ENCODE measurements around the gene PRR16.

Gene PRR16

DNA sequence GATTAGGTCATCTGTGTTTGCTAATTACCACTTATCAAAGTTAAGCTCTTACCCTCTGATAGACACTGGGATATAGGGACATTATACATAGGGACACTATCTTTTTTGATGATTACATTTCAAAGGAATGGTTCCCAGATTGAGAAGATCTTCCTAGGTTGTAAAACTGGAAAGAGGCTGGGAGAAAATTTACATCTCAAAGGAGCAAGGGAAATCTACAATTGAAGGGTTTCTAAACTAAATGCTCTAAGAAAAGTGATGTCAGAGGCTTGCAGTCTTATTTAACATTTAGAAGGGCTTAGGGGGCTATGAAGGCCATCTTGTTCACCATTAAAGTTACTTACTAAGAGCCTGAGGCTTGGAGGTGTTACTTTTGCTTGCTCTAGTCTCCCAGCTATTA, 242.8 kb downstream of the PRR16 start:
- Histone ChIP-seq H3K4me3 (ENCODE audit: low read depth, low read length) (no peak overlapping the region), H2AFZ (ENCODE audit: low read length, unreplicated experiment) (no peak overlapping the region), H3K79me2 (ENCODE audit: control insufficient read depth, insufficient read depth, low read length, unreplicated experiment) (no peaks in the 10 kb centered on the region), H3K36me3 (ENCODE audit: insufficient read depth, low read length) (no peaks in the 10 kb centered on the region), H3K27me3 (ENCODE audit: insufficient read depth, low read length) (no peaks in the 10 kb centered on the region), H3K4me1 (ENCODE audit: control insufficient read depth, insufficient read depth, low read length, unreplicated experiment) (no peaks in the 10 kb centered on the region), H3K27ac (ENCODE audit: low read depth, low read length) (no peak overlapping the region)

DNA sequence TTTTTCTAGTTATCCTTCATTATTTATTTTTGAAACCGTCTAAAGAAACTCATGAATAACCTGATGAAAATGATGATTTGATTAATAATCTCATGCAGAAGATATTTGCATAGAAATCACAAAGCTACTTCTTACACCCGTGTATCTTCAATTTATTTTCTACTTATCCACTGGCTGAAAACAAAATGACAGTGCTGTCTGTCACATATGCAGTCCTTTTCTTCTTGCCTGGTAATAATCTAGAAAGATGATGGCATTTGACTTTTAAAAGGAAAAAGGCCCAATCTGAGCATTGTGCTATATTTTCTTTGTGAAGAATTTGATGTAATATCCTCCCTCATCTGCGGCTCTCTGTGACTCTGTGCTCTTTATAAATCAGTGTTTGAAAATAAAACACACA, 253.3 kb downstream of the PRR16 start:
- H2AFZ ChIP-seq (ENCODE audit: low read length, unreplicated experiment), result no peak overlapping the region
- H3K36me3 ChIP-seq (ENCODE audit: insufficient read depth, low read length), result no peaks in the 10 kb centered on the region
- no peak overlapping the region for H3K4me3 ChIP-seq (ENCODE audit: low read depth, low read length)
- H3K27ac ChIP-seq (ENCODE audit: low read depth, low read length), result no peak overlapping the region
- H3K4me1 ChIP-seq (ENCODE audit: control insufficient read depth, insufficient read depth, low read length, unreplicated experiment), result no peaks in the 10 kb centered on the region
- H3K79me2 ChIP-seq (ENCODE audit: control insufficient read depth, insufficient read depth, low read length, unreplicated experiment), result no peaks in the 10 kb centered on the region
- no peaks in the 10 kb centered on the region for H3K27me3 ChIP-seq (ENCODE audit: insufficient read depth, low read length)

DNA sequence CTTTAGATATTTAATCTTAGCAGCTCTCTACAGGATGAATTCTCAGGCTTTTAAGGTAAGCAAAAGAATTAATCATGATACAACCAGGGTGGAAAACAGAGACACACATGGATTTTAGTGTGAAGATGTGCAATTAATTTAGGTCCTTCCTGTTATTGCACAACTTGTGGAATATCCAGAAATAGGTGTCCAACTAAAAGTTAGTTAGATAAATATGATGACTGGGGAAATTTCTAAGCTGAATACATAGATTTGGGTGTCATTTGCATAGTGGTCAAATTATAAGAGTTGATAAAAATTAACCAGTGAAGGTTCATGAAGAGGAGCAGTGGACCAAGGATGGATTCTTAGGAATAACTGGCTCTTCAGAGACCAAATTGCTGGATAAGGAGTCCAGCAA, 266.1 kb downstream of the PRR16 start:
- no peak overlapping the region for H2AFZ ChIP-seq (ENCODE audit: low read length, unreplicated experiment)
- H3K27ac ChIP-seq (ENCODE audit: low read depth, low read length), result no peak overlapping the region
- no peak overlapping the region for H3K4me3 ChIP-seq (ENCODE audit: low read depth, low read length)
- no peaks in the 10 kb centered on the region for H3K27me3 ChIP-seq (ENCODE audit: insufficient read depth, low read length)
- H3K79me2 ChIP-seq (ENCODE audit: control insufficient read depth, insufficient read depth, low read length, unreplicated experiment), result no peaks in the 10 kb centered on the region
- H3K4me1 ChIP-seq (ENCODE audit: control insufficient read depth, insufficient read depth, low read length, unreplicated experiment), result no peaks in the 10 kb centered on the region
- no peaks in the 10 kb centered on the region for H3K36me3 ChIP-seq (ENCODE audit: insufficient read depth, low read length)

DNA sequence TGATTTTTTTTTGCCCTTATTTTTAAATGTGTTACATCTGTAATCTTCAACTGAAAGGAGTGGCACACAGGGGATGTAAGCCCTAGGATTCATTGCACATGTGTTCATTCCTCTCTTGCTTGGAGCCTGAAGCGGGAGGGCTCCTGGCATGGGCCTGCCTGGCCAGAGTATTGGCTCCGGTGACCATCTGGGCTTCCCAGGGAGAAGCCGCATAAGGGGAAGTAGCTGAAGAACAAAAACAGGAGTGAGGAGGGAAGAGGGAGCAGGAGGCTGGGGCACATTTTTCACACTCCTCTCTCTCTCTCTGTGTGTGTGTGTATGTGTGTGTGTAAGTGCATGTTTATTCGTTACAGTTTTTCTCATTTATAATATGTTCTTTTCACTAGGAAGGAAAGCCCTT, 269.9 kb downstream of the PRR16 start:
- Histone ChIP-seq H3K79me2 (ENCODE audit: control insufficient read depth, insufficient read depth, low read length, unreplicated experiment) (no peaks in the 10 kb centered on the region), H3K36me3 (ENCODE audit: insufficient read depth, low read length) (no peaks in the 10 kb centered on the region), H3K4me1 (ENCODE audit: control insufficient read depth, insufficient read depth, low read length, unreplicated experiment) (no peaks in the 10 kb centered on the region), H3K4me3 (ENCODE audit: low read depth, low read length) (no peak overlapping the region), H3K27ac (ENCODE audit: low read depth, low read length) (no peak overlapping the region), H3K27me3 (ENCODE audit: insufficient read depth, low read length) (no peaks in the 10 kb centered on the region), H2AFZ (ENCODE audit: low read length, unreplicated experiment) (peak overlapping the region; percentile 89)

DNA sequence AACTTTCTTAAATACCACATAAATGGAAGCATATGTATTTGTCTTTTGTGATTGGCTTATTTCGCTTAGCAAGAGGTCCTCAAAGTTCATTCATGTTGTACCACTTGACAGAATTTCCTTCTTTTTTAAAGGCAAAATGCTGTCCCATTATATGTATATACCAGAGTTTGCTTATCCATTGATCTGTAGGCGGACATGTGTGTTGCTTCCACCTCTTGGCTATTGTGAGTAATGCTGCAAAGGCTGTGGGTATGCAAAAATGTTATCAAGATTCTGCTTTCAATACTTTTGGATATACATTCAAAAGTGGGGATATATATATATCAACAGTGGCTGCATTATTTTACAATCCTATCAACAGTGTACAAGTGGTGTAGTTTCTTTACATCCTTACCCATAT, 271.0 kb downstream of the PRR16 start:
- Histone ChIP-seq H3K4me1 (ENCODE audit: control insufficient read depth, insufficient read depth, low read length, unreplicated experiment) (no peaks in the 10 kb centered on the region), H3K27ac (ENCODE audit: low read depth, low read length) (no peak overlapping the region), H3K79me2 (ENCODE audit: control insufficient read depth, insufficient read depth, low read length, unreplicated experiment) (no peaks in the 10 kb centered on the region), H2AFZ (ENCODE audit: low read length, unreplicated experiment) (peak overlapping the region; percentile 59), H3K36me3 (ENCODE audit: insufficient read depth, low read length) (no peaks in the 10 kb centered on the region), H3K27me3 (ENCODE audit: insufficient read depth, low read length) (no peaks in the 10 kb centered on the region), H3K4me3 (ENCODE audit: low read depth, low read length) (peak overlapping the region; percentile 15; the same call in 1 of the 2 replicates)
